ENCODE data around the gene MUC5AC.
"Not testable (repeated sequence)": the region's sequence is repeated elsewhere in the genome, so short reads cannot be mapped to it uniquely, and the experiment has no call there.

The MUC5AC gene

GRCh38 chr11:1177020-1177770 is 19.4 kb downstream of the MUC5AC start:
- no peak for DNase-seq (ENCODE audit: low read depth in 2 of 2, low spot score in 1 of 2)

DNA sequence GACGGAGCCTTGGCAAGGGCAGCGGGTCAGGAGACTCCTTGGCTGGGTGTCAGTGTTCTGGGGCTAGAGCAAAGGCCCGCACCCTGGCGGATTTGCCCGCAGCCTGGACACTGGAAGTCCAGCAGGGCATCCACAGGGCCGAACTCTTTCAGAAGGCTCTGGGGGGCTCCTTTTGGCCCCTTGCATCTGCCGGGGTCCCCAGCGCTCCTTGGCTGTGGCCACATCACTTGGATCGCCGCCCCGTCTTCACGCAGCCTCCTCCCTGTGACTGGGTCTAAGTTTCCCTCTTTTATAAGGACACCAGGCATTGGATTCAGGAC is 20.0 kb downstream of the MUC5AC start:
- no peak for DNase-seq (ENCODE audit: low read depth in 2 of 2, low spot score in 1 of 2)

DNA sequence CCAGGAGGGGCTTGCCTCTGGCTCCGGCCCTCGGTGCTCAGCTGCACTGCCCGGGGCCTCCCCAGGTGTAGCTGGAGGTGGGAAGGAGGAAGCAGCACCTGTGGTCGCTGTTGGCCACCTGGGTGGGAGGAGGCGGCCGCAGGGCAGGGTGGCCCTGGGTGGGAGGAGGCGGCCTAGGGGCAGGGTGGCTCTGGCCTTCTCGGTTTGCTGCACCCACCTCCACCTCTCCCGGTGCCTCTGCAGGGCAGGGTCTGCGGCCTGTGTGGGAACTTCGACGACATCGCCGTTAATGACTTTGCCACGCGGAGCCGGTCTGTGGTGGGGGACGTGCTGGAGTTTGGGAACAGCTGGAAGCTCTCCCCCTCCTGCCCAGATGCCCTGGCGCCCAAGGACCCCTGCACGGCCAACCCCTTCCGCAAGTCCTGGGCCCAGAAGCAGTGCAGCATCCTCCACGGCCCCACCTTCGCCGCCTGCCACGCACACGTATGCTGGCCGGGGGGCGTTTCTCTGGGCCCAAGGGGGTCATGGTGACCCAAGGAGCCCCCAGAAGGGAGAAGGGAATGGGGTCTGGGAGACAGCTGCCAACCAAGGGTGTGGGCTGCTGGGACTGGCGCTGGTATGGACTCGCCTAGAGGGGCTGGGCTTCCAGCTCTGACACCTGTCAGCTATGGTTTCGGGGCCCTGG is 20.6 kb downstream of the MUC5AC start:
- DNase-seq (ENCODE audit: low read depth in 2 of 2, low spot score in 1 of 2), result no peak

DNA sequence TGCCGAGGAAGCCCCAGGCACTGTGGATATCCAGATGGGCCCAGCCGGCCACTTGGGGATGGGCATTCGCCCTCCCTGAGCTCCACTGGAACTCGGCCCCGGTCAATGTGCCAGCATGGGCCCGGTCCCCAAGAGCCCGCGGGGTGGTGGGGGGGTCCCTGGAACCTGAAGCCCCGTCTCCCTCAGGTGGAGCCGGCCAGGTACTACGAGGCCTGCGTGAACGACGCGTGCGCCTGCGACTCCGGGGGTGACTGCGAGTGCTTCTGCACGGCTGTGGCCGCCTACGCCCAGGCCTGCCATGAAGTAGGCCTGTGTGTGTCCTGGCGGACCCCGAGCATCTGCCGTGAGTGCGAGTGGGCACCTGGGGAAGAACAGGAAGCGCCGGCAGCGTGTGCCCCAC is 21.2 kb downstream of the MUC5AC start:
- no peak for DNase-seq (ENCODE audit: low read depth in 2 of 2, low spot score in 1 of 2)

GRCh38 chr11:1179641-1180040 is 21.9 kb downstream of the MUC5AC start:
- DNase-seq (ENCODE audit: low read depth in 2 of 2, low spot score in 1 of 2), result no peak

DNA sequence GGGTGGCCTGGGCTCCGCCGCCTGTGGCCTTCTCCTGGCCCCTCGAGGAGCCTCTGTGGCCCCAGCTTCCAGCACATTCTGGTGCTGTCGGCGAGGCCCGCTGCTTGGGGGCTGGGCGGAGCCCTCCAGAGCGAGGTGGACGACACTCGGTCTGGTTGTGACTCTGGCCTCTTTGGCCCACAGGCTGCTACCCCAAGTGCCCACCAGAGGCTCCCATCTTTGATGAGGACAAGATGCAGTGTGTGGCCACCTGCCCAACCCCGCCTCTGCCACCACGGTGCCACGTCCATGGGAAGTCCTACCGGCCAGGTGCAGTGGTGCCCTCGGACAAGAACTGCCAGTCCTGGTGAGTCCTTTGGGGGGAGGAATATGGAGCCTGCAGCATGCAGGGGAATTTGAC is 22.4 kb downstream of the MUC5AC start:
- DNase-seq (ENCODE audit: low read depth in 2 of 2, low spot score in 1 of 2), result no peak

DNA sequence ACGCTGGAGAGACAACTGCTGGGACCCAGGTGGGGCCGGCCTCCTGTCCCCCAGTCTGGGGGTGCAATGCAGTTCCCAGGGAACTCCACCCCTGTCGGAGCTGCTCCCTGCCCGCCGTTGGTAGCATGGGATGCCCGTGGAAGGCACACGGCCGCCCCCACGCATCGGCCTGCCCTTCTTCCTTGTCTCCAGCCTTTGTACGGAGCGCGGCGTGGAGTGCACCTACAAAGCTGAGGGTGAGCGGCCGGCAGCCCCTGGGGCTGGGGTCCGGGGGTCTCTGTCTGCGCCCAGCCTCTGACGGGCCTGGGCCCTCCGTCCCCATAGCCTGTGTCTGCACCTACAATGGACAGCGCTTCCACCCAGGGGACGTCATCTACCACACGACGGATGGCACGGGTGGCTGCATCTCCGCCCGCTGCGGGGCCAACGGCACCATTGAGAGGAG is 23.2 kb downstream of the MUC5AC start:
- DNase-seq (ENCODE audit: low read depth in 2 of 2, low spot score in 1 of 2), result no peak

DNA sequence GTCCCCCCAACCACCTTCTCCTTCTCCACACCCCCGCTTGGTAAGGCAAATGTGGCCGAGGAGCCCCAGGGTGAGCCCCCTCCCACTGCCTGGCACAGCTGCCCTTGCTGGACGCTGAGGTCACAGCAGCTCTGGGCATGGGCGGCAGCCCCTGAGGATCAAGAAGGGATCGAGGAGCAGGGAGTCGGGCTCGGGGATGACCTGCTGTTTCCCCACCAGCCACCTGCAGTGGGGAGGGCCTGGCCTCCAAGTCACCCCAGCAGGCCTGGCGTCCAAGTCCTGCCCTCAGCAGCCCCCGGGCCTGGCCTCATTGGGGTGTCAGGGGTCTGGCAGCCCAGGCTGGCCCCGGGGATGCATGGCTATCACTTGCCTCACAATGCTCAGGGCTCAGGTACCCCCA is 23.7 kb downstream of the MUC5AC start:
- DNase-seq (ENCODE audit: low read depth in 2 of 2, low spot score in 1 of 2), result no peak

DNA sequence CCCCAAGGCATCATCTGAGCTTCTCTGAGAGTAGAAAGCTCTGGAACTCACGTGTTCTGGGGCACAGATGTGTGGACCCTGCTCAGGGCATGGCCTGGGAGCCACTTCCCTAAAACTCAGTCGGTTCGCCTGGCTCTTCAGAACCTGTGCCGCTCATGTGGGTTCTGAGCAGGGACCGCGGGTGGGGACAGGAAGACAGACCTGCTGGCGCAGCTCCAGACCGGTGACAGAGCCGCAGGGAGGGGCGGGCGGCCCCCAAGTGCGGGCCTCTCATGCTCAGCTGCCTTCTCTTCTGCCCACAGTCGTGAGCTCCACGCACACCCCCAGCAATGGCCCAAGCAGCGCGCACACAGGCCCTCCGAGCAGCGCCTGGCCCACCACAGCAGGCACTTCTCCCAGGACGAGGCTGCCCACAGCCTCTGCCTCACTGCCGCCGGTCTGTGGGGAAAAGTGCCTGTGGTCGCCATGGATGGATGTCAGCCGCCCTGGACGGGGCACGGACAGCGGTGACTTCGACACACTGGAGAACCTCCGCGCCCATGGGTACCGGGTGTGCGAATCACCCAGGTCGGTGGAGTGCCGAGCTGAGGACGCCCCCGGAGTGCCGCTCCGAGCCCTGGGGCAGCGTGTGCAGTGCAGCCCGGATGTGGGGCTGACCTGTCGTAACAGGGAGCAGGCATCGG is 24.2 kb downstream of the MUC5AC start:
- no peak for DNase-seq (ENCODE audit: low read depth in 2 of 2, low spot score in 1 of 2)

GRCh38 chr11:1184139-1184538 is 26.4 kb downstream of the MUC5AC start:
- not testable (repeated sequence) for DNase-seq (ENCODE audit: low read depth in 2 of 2, low spot score in 1 of 2)

GRCh38 chr11:1188451-1189130 is 30.8 kb downstream of the MUC5AC start:
- DNase-seq (ENCODE audit: low read depth in 2 of 2, low spot score in 1 of 2), result not testable (repeated sequence)

- not testable (repeated sequence) for DNase-seq (ENCODE audit: low read depth in 2 of 2, low spot score in 1 of 2)
These were observed 32.1 kb downstream of the MUC5AC start for GRCh38 chr11:1189816-1190215.

- DNase-seq (ENCODE audit: low read depth in 2 of 2, low spot score in 1 of 2), result not testable (repeated sequence)
These were observed 34.2 kb downstream of the MUC5AC start for GRCh38 chr11:1191786-1192470.

- no peak for DNase-seq (ENCODE audit: low read depth in 2 of 2, low spot score in 1 of 2)
These were observed 35.1 kb downstream of the MUC5AC start for GRCh38 chr11:1192741-1193325.

DNA sequence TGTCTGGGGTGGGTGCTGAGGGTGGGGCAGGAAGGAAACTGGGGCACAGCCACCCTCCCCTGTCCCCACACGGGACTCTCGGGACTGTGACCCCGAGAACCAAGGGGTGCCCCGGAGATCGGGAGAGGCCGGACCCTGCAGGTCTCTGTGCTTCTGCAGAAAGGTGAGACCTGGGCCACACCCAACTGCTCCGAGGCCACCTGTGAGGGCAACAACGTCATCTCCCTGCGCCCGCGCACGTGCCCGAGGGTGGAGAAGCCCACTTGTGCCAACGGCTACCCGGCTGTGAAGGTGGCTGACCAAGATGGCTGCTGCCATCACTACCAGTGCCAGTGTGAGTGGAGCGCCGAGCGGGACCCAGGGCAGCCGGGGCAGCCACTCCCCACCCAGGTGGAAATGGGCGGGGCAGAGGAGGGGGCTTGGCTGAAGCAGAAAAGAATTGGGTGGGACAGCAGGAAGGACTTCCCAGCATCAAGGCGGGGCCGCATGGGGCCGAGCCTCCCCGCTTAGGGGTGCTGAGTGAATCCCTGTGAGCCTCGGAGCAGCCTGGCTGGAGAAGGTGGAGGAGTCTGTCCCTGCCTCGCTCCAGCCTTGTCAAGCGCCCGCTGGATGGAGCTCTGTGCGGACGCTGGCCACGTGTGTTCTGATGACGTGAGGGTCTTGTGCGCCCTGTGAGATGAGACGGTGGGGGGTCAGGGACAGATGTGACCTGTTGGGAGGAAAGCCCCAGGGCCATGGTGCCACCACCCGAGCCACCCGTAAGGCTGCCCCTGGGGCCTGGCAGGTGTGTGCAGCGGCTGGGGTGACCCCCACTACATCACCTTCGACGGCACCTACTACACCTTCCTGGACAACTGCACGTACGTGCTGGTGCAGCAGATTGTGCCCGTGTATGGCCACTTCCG is 35.8 kb downstream of the MUC5AC start:
- DNase-seq (ENCODE audit: low read depth in 2 of 2, low spot score in 1 of 2), result no peak

GRCh38 chr11:1194231-1194976 is 36.7 kb downstream of the MUC5AC start:
- DNase-seq (ENCODE audit: low read depth in 2 of 2, low spot score in 1 of 2), result no peak

GRCh38 chr11:1194977-1195681 is 37.4 kb downstream of the MUC5AC start:
- DNase-seq (ENCODE audit: low read depth in 2 of 2, low spot score in 1 of 2), result no peak
